H1 (cell line): Measurements from ENCODE around the gene PCDH8. TPM values are rescaled to one million over a fixed set of nuclear protein-coding genes. Genes with fewer than 3 reads are reported as not detected.

Experiments
- CTCF ChIA-PET: fragments of 300-600 bp; sonication (Branson Sonifier 250); formaldehyde crosslinking; loops from one replicate; lab custom pipeline; 2021; ENCODE audit not compliant: partially characterized antibody; lab: Charles Lee
- POLR2A ChIA-PET: fragments of 300-600 bp; sonication (Branson Sonifier 250); formaldehyde crosslinking; loops from one replicate; lab custom pipeline; 2021; ENCODE audit warnings: inconsistent platforms; ENCODE audit not compliant: partially characterized antibody; lab: Charles Lee
- DNase-seq, 2 experiments: peaks; one replicate each; pipeline versions ENCODE4 v3.0.0 to v3.0.0-alpha.2; 2010 to 2022; ENCODE audit warnings: low spot score in 2 of 2, low read depth in 1 of 2, mixed read lengths in 1 of 2
- FAIRE-seq: peaks from 2 replicates; lab custom pipeline; 2011; peaks lifted over from hg19 to GRCh38; lab: Jason Lieb, UNC
- H2AFZ ChIP-seq: 2 replicates; pipeline ENCODE4 v1.8.1; 2012; ENCODE audit warnings: low read length, inconsistent platforms
- H2AK5ac ChIP-seq: 2 replicates; pipeline ENCODE4 v1.6.1; 2013; ENCODE audit warnings: low read depth, low read length
- H2BK120ac ChIP-seq: replicated peaks from 2 replicates; pipeline ENCODE3; 2013; ENCODE audit warnings: low read depth, low read length, inconsistent platforms
- H2BK12ac ChIP-seq: 2 replicates; pipeline ENCODE4 v1.6.1; 2013; ENCODE audit warnings: low read depth, low read length
- H2BK15ac ChIP-seq: 2 replicates; pipeline ENCODE4 v1.6.1; 2013; ENCODE audit warnings: low read length
- H2BK20ac ChIP-seq: 2 replicates; pipeline ENCODE4 v1.6.1; 2013; ENCODE audit warnings: low read length
- H2BK5ac ChIP-seq: 2 replicates; pipeline ENCODE4 v1.6.1; 2013; ENCODE audit warnings: low read depth, low read length
- H3K14ac ChIP-seq: 2 replicates; pipeline ENCODE4 v1.6.1; 2013; ENCODE audit warnings: inconsistent platforms; ENCODE audit not compliant: insufficient read length
- H3K18ac ChIP-seq: 2 replicates; pipeline ENCODE4 v1.6.1; 2013; ENCODE audit warnings: low read length; ENCODE audit errors: extremely low read depth
- H3K23ac ChIP-seq: 2 replicates; pipeline ENCODE4 v1.6.1; 2013; ENCODE audit warnings: inconsistent platforms; ENCODE audit not compliant: insufficient read length
- H3K23me2 ChIP-seq: 2 replicates; pipeline ENCODE4 v1.6.1; 2013; ENCODE audit warnings: low read depth, low read length
- H3K27ac ChIP-seq: 2 replicates; pipeline ENCODE4 v1.6.1; 2011; ENCODE audit warnings: low read depth, low read length, inconsistent platforms
- H3K27me3 ChIP-seq, 4 experiments: replicated peaks in 1 of 4; 1 replicate in 1 of 4; 2 replicates in 3 of 4; pipeline versions ENCODE4 v1.6.1 to v1.8.1; 2011 to 2013; ENCODE audit warnings: low read length in 3 of 4, mild to moderate bottlenecking in 3 of 4, inconsistent platforms in 2 of 4, mixed read lengths in 2 of 4, moderate library complexity in 1 of 4; ENCODE audit not compliant: control insufficient read depth in 3 of 4, insufficient read depth in 3 of 4; ENCODE audit errors: extremely low read depth in 1 of 4
- H3K36me3 ChIP-seq, 4 experiments: 2 replicates each; pipeline versions ENCODE4 v1.6.1 to v1.8.1; 2011 to 2013; ENCODE audit warnings: mild to moderate bottlenecking in 4 of 4, low read length in 3 of 4, moderate library complexity in 2 of 4, control low read depth in 1 of 4, inconsistent platforms in 1 of 4; ENCODE audit not compliant: insufficient read depth in 4 of 4, control insufficient read depth in 2 of 4
- H3K4ac ChIP-seq: replicated peaks from 2 replicates; pipeline ENCODE3; 2013; ENCODE audit warnings: low read length, low read depth, mixed read lengths, inconsistent platforms; ENCODE audit not compliant: insufficient read length
- H3K4me1 ChIP-seq, 4 experiments: replicated peaks in 1 of 4; 1 replicate in 1 of 4; 2 replicates in 3 of 4; pipeline versions ENCODE4 v1.6.1 to v1.8.1; 2011 to 2013; ENCODE audit warnings: low read length in 3 of 4, inconsistent platforms in 2 of 4, mixed read lengths in 1 of 4; ENCODE audit not compliant: insufficient read depth in 4 of 4, control insufficient read depth in 3 of 4
- H3K4me2 ChIP-seq, 2 experiments: 2 replicates each; pipeline versions ENCODE4 v1.6.1 to v1.8.1; 2011 to 2013; ENCODE audit warnings: low read depth in 2 of 2, low read length in 2 of 2, control low read depth in 1 of 2, inconsistent platforms in 1 of 2, mild to moderate bottlenecking in 1 of 2; ENCODE audit not compliant: insufficient read depth in 1 of 2
- H3K4me3 ChIP-seq, 4 experiments: fragments of 200-600, 300-600 bp in 1 of 4; sonication (generic), shearing (Covaris generic), sonication (Bioruptor Twin) in 1 of 4; 2 replicates each; pipeline versions ENCODE4 v1.5.1 to v1.8.1; 2011 to 2016; ENCODE audit warnings: low read length in 4 of 4, low read depth in 3 of 4, control low read depth in 2 of 4, inconsistent platforms in 2 of 4, mild to moderate bottlenecking in 2 of 4, mixed read lengths in 1 of 4, moderate library complexity in 1 of 4; ENCODE audit not compliant: insufficient read depth in 2 of 4; ENCODE audit errors: extremely low read depth in 1 of 4
- H3K56ac ChIP-seq: replicated peaks from 2 replicates; pipeline ENCODE3; 2013; ENCODE audit warnings: low read depth, mild to moderate bottlenecking, mixed read lengths, low read length, inconsistent platforms; ENCODE audit not compliant: insufficient read length
- H3K79me1 ChIP-seq: 2 replicates; pipeline ENCODE4 v1.6.1; 2013; ENCODE audit warnings: low read depth, low read length, control low read depth
- H3K79me2 ChIP-seq, 2 experiments: 2 replicates each; pipeline versions ENCODE4 v1.6.1 to v1.8.1; 2012 to 2013; ENCODE audit warnings: low read length in 2 of 2, mild to moderate bottlenecking in 2 of 2, inconsistent platforms in 1 of 2; ENCODE audit not compliant: insufficient read depth in 2 of 2, control insufficient read depth in 1 of 2
- H3K9ac ChIP-seq, 4 experiments: replicated peaks in 1 of 4; 1 replicate in 1 of 4; 2 replicates in 3 of 4; pipeline versions ENCODE4 v1.6.1 to v1.8.1; 2011 to 2013; ENCODE audit warnings: low read depth in 3 of 4, low read length in 3 of 4, control low read depth in 2 of 4, mild to moderate bottlenecking in 2 of 4, moderate library complexity in 2 of 4, inconsistent platforms in 1 of 4; ENCODE audit errors: extremely low read depth in 1 of 4
- H3K9me3 ChIP-seq, 2 experiments: 2 replicates each; pipeline versions ENCODE4 v1.6.1 to v1.8.1; 2012 to 2013; ENCODE audit warnings: mild to moderate bottlenecking in 2 of 2, moderate library complexity in 2 of 2, control low read depth in 1 of 2, inconsistent platforms in 1 of 2, low read depth in 1 of 2, low read length in 1 of 2, mixed read lengths in 1 of 2; ENCODE audit not compliant: insufficient read depth in 2 of 2
- H4K20me1 ChIP-seq, 2 experiments: replicated peaks in 1 of 2; 2 replicates each; pipeline versions ENCODE3 to v1.8.1; 2011 to 2013; ENCODE audit warnings: inconsistent platforms in 2 of 2, low read length in 2 of 2, mild to moderate bottlenecking in 1 of 2; ENCODE audit not compliant: insufficient read depth in 2 of 2, control insufficient read depth in 1 of 2
- H4K5ac ChIP-seq: 2 replicates; pipeline ENCODE4 v1.6.1; 2013; ENCODE audit warnings: low read length, low read depth, mixed read lengths, inconsistent platforms; ENCODE audit not compliant: insufficient read length
- H4K8ac ChIP-seq: 2 replicates; pipeline ENCODE4 v1.8.0; 2013; ENCODE audit warnings: mild to moderate bottlenecking, moderate library complexity, low read length, inconsistent platforms; ENCODE audit not compliant: insufficient read depth; ENCODE audit errors: extremely low read depth
- H4K91ac ChIP-seq: replicated peaks from 2 replicates; pipeline ENCODE3; 2013; ENCODE audit warnings: low read length, mixed read lengths, inconsistent platforms; ENCODE audit not compliant: insufficient read length
- CHD2 ChIP-seq: IDR thresholded peaks from 2 replicates; pipeline ENCODE4 v1.6.1; 2012; ENCODE audit warnings: low read length, improper control_type of control experiment
- EP300 ChIP-seq, 2 experiments: IDR thresholded peaks; 1 replicate in 1 of 2; 2 replicates in 1 of 2; pipeline ENCODE4 v1.6.1; 2011 to 2012; ENCODE audit warnings: low read depth in 2 of 2, low read length in 2 of 2, mild to moderate bottlenecking in 2 of 2, borderline replicate concordance in 1 of 2, inconsistent platforms in 1 of 2, moderate library complexity in 1 of 2
- KDM4A ChIP-seq: IDR thresholded peaks from one replicate; pipeline ENCODE4 v1.7.1; 2012; ENCODE audit warnings: low read depth, mild to moderate bottlenecking, moderate library complexity, low read length, inconsistent platforms; ENCODE audit not compliant: severe bottlenecking
- SAP30 ChIP-seq: fragments of 300-600 bp; sonication (generic); IDR thresholded peaks from 2 replicates; pipeline ENCODE4 v1.7.1; 2012; ENCODE audit warnings: low read length, moderate library complexity, mild to moderate bottlenecking, inconsistent platforms; ENCODE audit not compliant: insufficient read depth, insufficient replicate concordance
- WGBS, 2 experiments: shearing (Covaris generic) in 1 of 2; methylation state at CpG; one replicate each; pipeline versions ENCODE4 v1.1.6 to v1.1.7; 2013 to 2015; ENCODE audit warnings: low lambda C conversion rate in 2 of 2, mixed read lengths in 2 of 2, inconsistent platforms in 1 of 2, low coverage in 1 of 2, missing lambda C conversion rate in 1 of 2; ENCODE audit not compliant: insufficient replicate concordance in 2 of 2, insufficient coverage in 1 of 2, insufficient read length in 1 of 2; ENCODE audit errors: extremely low coverage in 1 of 2, missing lambda C conversion rate in 1 of 2; 5-methylcytosine and 5-hydroxymethylcytosine counted together
- polyA plus RNA-seq, 7 experiments: library from polyadenylated mRNA; depleted of rRNA in 3 of 7; stranded (reverse) in 5 of 7; unstranded in 2 of 7; fragments of >200 nt in 5 of 7; fragments of 200-250 nt in 2 of 7; gene quantifications; 1 replicate in 5 of 7; 2 replicates in 1 of 7; 4 replicates in 1 of 7; pipeline versions ENCODE4 v1.2.1 to v1.2.3, GENCODE V29; 2011 to 2013; ENCODE audit warnings: missing spikeins in 2 of 7, mixed read lengths in 2 of 7
- total RNA-seq: library from RNA; stranded (reverse); fragmentation: NEBNext Ultra II Directional; extraction: Animal tissue kit (Norgen Biotek cat#: 25700); gene quantifications from 2 replicates; pipeline ENCODE4 v1.2.1, GENCODE V29; 2021

The PCDH8 gene
- total and polyA plus RNA-seq, 2 of the 8 experiments (the other 6 are each of a cell fraction or from before 2014, with no cell fraction given) = 0.82 to 1.6 TPM

GRCh38 chr13:52882785-52883184 lies 34.3 kb upstream of the PCDH8 start:
- H3K4ac ChIP-seq = no peak overlapping the region
- no peaks in the 10 kb centered on the region; a peak in 1 of 8 replicates for H3K36me3 ChIP-seq
- no peak overlapping the region for H2BK15ac ChIP-seq
- H2AFZ ChIP-seq = no peak overlapping the region
- H3K56ac ChIP-seq = no peak overlapping the region
- H3K27me3 ChIP-seq = peaks cover 6 to 27% (median 23%) of the 10 kb centered on the region in 4 experiments
- FAIRE-seq (no peak), DNase-seq (no peak)
- no peak overlapping the region for H2BK5ac ChIP-seq
- no peaks in the 10 kb centered on the region for H3K79me2 ChIP-seq
- H3K9ac ChIP-seq = no peak overlapping the region
- WGBS, 2 experiments = 91% methylated on average over 2 of the region's 2 CpGs; no CpG with 5 or more reads in 1 of the 2 experiments
- H3K4me1 ChIP-seq = peaks cover 8 to 26% (median 23%) of the 10 kb centered on the region in 4 experiments
- no peak overlapping the region for H3K23ac ChIP-seq
- no peaks in the 10 kb centered on the region for H3K23me2 ChIP-seq
- ChIA-PET CTCF (interaction anchor here (1.4 to 17.1 kb wide), 4 partner anchors 11 to 36 kb away, joined by 3 to 177 read pairs (median 30); partner anchors contain the start of gene PCDH8), POLR2A (interaction anchor here (1.3 kb wide), 1 partner anchor 17 kb away, joined by 3 read pairs; no protein-coding TSS in a partner anchor)
- no peak overlapping the region for H2BK12ac ChIP-seq
- H4K20me1 ChIP-seq = no peaks in the 10 kb centered on the region
- no peak overlapping the region for H4K91ac ChIP-seq
- no peak for TF ChIP-seq KDM4A
- no peak for TF ChIP-seq CHD2
- no peak for TF ChIP-seq EP300 (IDR thresholded peaks at IDR 0.05; ENCODE audit: borderline replicate concordance in 1 of 2, low read depth in 2 of 2, low read length in 2 of 2)
- TF ChIP-seq SAP30 = no peak
- H3K79me1 ChIP-seq = no peaks in the 10 kb centered on the region
- no peak overlapping the region for H2BK120ac ChIP-seq
- no peak overlapping the region for H3K27ac ChIP-seq
- H4K5ac ChIP-seq = no peak overlapping the region
- H2AK5ac ChIP-seq = no peak overlapping the region
- no peak overlapping the region for H4K8ac ChIP-seq
- no peak overlapping the region for H3K18ac ChIP-seq
- H3K4me2 ChIP-seq = no peak overlapping the region
- H3K9me3 ChIP-seq = no peaks in the 10 kb centered on the region
- H3K4me3 ChIP-seq = no peak overlapping the region
- no peak overlapping the region for H2BK20ac ChIP-seq
- no peak overlapping the region for H3K14ac ChIP-seq
